NCI-H345 treated with DMSO at 0.1 percent for 48 hours (cell line): ENCODE results near the gene LY6G6F.
"Not testable (repeated sequence)": the region's sequence is repeated elsewhere in the genome, so short reads cannot be mapped to it uniquely, and the experiment has no call there.

Experiments used
- DNase-seq: peaks from one replicate; lab custom pipeline; 2025; ENCODE audit not compliant: unreplicated experiment; lab: John Stamatoyannopoulos, UW

The LY6G6F gene

DNA sequence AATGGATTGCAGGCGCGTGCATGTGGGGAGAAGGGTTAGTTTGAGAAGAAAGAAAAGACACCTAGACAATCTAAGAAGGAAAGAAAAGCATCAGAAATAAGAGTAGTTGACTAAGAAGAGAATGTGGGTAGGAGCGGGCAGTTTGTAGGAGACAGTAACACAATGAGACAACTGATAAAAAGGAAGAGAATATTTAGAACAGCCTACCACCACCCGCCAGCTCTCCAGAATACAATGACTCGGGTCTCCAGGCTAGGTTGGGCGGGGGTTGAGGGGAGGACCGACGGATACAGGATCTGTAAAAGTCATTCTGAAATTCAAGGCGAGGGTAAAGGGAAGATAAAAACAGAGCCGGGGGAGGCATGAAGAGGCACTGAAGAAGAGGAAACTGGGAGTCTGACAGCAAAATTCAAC is 4.3 kb upstream of the LY6G6F start:
- DNase-seq, result no peak

DNA sequence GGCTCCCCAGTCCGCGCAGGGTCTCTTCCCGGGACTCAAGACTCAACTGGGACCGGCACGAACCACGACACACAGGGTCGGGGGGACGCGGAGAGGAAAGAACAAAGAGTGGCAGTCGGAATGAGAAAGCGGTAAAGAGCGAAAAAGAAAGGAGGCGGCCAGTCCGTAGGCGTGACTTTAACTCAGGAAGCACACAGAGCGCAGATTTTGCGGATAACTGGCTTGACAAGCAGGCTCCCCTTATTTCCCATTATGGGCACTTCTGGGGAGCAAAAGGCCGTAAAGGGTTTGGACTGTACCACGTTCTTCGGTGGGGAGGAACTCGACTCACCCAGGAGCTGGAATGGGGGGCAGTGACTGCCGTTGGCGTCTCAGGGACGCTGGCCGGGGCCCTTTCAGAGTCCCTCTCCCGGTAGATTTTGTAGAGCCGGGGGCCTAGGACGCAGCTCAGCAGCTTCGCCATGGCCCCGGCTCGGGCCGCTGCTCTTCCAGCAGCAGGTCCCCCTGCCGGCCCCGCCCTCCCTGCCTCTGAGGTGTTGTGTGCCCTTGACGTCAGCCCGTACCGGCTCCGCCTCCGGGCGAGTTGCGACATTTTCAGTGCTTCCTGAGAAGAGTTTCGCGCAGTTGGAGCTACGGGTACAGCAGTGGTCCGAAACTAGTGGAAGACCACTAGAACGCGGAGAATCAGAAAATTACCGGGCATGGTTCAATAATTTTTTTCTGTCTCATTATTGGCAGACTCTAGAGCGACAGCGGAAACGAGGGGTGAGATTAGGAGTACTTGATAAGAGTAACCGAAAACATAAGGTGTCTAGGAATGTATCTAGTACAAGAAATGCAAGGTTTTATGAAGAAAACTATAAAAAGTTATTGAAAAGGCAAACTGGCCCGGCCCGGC is 3.6 kb upstream of the LY6G6F start, which contains the start of gene ABHD16A:
TSS of gene ABHD16A (minus strand) at position 506 of the 898 bp plus-strand sequence. CDS start at position 463, 43 bp downstream.
- peak; percentile 94 for DNase-seq

DNA sequence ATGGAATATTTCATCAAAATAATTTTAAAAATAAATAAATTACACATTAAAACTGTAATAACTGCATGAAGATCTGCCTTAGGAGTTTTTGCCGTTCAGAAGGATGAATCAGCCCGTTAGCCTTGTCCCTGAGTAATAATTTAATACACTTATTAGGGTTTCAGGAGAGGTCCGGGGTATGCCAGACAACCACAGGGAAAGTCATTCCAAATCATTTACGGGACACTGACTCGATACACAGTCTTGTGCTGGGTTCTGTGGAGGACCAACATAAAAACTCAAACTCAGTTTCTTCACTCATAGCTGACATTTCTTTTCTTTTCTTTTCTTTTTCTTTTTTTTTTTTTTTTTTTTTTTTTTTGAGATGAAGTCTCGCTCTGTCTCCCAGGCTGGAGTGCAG is 735 bp upstream of the LY6G6F start:
- no peak for DNase-seq

DNA sequence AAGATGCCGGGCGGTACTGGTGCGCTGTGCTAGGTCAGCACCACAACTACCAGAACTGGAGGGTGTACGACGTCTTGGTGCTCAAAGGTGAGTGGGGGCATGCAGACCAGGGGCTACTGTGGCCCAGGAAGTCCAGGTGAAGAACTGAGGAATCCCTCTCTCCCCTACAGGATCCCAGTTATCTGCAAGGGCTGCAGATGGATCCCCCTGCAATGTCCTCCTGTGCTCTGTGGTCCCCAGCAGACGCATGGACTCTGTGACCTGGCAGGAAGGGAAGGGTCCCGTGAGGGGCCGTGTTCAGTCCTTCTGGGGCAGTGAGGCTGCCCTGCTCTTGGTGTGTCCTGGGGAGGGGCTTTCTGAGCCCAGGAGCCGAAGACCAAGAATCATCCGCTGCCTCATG is 1.0 kb downstream of the LY6G6F start:
- no peak for DNase-seq

DNA sequence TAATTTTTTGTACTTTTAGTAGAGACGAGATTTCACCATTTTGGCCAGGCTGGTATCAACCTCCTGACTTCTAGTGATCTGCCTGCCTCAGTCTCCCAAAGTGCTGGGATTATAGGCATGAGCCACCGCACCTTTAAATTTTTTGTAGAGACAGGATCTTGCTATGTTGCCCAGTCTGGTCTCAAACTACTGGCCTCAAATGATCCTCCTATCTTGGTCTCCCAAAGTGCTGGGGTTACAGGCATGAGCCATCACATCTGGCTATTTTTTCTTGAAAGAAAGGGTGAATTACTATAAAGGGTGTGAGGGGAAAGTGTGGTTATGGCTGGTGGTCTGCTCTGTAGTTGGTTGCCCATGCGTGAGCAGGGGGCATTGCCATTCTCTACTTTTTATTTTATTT is 1.6 kb downstream of the LY6G6F start:
- DNase-seq, result no peak

DNA sequence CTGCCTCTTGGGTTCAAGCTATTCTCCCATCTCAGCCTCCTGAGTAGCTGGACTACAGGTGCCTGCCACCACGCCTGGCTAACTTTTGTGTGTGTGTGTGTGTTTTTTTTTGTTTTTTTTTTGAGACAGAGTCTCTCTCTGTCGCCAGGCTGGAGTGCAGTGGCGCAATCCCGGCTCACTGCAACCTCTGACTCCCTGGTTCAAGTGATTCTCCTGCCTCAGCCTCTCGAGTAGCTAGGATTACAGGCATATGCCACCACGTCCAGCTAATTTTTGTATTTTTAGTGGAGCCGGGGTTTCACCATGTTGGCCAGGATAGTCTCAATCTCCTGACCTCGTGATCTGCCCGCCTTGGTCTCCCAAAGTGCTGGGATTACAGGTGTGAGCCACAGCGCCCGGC is 2.5 kb downstream of the LY6G6F start:
- not testable (repeated sequence) for DNase-seq

DNA sequence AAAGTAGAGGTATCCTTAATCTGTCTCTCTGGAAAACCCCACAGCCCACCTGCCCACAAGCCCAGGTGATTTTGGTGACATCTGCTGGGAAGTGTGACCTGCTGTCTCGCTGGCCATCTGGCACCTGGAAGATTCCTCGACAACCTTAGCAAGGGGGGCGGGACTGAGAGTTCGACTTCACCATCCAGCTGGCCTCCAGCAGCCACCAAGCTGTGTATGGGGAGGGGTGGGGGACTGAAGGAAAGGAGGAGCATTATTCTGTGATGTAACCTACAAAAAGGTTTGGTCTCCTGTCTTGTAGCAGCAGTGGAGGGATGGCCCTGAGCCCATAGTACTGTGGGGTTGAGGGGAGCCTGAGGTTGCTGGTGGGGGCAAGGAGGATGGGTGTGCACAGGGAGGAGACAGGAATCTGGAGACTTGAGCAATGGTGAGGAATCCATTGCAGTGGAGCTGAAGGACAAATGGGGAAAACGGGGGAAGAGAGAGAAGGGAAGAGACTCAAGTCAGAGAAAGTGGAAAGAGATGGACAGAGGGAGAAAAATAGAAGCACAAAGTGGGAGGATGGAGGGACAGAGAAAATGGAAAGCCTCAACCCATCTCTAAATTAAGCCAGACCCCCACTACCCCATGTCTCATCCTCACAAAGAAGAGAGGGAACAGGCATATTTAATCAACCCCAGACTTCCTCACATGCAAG is 4.0 kb downstream of the LY6G6F start:
- DNase-seq, result no peak

DNA sequence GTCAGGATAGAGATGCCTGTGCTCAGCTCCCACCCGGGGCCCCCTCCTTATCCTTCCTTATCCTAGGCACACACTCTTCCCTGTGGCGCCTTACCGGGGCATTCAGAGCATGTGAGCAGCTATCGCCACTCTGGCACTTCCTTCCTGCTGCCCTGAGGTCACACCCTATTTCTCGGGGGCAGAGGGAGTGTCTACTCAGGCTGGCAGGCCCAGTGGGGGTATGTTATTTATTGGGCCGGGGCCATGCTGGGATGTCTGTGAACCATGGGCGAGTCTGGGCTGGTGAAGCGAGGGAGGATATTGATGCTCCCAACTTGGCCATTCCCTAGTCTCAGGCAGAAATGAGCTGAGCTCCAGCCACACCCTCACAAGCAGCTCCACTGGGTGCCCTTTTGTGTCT is 4.6 kb downstream of the LY6G6F start:
- no peak for DNase-seq

DNA sequence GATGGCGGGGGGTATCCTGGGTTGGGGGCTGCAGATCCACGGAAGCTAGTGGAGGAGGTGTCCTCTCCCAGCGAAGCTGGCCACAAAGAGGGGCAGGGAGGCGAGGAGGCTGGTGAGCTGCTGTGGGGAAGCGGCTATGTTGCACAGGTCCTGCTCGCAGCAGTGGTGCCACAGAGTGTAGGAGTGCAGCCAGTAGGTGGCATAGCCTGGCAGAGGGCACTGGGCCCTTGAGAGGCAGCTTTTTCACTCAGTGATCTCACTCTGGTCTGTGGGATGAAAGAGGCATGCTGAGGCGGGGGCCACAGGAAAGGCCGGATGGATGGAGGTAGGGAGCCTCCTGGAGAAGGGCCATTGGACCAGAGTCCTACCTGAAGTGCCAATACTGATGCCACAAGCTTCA is 5.6 kb downstream of the LY6G6F start:
- DNase-seq, result no peak

DNA sequence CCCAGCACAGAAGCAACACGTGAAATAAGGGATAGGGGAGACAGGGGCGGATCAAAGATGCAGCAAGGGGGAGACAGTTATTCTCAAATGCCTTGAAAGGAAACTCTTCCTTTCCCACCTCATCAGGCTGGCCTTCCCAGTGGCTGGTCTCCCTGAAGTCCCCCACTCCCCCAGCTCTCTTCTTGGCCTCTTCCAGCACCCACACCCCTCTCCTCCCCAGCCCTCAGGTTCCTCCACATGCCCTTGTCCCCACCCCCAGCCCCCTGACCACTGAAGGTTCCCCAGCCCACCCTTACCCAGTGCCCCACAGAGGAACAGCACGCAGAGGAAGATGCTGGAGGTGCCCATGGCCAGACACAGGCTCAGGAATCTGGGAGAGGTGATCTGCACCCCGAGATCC is 6.8 kb downstream of the LY6G6F start:
- DNase-seq, result no peak

DNA sequence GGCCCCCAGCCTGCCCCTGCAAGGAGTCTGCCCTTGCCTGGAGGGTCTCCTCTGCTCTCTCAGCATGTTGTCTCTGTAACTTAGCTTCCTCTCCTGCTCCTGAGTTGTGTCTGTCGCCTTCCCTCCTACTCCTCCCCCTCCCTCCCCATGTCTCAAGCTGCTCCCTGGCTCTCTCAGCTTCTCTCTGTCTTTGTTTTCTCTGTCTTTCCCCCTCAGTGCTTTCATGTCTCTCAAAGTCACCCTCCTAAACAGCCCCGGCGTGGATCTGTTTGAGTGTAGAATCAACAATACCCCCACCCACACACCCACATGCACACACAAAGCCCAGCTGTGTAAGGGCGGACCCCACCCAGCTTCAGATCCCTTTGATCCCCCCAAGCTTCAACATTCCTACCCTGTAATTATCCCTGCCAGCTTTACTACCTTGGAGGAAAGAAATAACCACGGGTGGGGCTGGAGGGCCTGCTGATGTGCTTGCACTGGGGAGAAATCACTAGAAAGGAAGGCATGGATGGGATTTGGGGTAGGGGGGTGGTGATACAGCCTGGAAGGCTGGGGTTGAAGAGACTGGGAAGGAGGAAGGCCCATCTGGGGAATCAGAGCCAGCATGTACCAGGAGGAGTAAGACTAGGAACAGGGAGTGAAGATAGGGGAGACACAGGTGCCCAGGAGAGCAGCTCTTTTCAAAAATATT is 7.5 kb downstream of the LY6G6F start:
- DNase-seq, result no peak

DNA sequence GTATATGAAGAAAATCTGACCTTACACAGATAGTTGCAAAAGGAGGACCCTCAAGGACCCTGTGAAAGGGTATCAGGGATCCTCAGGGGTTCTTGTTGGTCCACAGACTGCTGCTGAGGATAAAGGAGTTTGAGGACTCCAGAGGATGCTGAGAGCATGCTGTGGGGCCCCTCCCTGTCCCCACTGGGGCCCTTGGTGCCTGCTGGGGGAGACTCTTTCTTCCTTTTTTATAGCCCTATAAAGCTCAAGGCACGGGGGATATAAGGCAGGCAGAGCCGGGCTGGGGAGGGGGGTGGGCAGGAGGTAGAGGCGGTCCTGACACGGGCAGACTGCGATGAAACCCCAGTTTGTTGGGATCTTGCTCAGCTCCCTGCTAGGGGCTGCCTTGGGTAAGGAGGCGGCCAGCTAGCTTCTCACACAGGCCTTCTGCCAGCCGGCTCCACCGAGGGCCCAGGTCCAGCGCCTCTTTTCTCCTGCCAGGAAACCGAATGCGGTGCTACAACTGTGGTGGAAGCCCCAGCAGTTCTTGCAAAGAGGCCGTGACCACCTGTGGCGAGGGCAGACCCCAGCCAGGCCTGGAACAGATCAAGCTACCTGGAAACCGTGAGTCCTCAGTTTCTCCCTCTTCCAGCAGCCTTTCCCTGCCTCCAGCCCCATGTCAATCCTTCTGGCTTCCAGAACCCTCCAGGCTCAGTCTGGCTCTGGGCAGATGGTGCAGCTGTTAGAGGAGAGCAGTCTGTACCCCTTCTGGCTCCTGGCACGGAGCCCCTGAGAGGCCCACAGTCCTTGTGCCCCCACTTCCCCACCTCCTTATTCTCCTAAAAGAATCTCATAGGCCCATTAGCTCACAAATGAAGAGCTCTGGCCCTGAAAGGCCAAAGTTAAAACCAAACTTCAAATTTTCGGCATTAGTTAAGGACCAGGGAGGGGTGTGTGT is 8.6 kb downstream of the LY6G6F start, which contains the start of gene LY6G6D:
TSS of gene LY6G6D (plus strand) at position 327 of the 937 bp plus-strand sequence. CDS start at position 335, 8 bp downstream.
- DNase-seq, result no peak

DNA sequence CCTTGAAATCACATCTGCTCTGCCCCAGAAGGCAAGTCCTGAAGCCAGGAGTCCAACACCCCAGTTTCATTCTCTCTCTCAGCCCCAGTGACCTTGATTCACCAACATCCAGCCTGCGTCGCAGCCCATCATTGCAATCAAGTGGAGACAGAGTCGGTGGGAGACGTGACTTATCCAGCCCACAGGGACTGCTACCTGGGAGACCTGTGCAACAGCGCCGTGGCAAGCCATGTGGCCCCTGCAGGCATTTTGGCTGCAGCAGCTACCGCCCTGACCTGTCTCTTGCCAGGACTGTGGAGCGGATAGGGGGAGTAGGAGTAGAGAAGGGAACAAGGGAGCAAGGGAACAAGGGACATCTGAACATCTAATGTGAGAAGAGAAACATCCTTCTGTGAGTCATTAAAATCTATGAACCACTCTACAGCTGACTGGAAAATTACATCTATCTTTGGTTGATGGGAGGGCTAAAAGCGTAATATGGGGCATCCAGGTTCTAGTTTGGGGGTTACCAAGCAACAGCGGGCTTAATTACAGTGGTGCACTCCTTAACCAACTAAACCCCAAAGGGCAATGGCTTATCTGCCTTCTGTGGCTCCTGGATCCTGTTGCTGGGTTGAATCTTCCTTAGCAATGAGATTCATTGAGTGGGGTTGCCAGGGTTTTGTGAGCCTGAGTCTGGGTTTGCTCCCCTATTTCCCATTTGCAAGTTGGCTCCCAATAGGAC is 11.0 kb downstream of the LY6G6F start:
- no peak for DNase-seq

DNA sequence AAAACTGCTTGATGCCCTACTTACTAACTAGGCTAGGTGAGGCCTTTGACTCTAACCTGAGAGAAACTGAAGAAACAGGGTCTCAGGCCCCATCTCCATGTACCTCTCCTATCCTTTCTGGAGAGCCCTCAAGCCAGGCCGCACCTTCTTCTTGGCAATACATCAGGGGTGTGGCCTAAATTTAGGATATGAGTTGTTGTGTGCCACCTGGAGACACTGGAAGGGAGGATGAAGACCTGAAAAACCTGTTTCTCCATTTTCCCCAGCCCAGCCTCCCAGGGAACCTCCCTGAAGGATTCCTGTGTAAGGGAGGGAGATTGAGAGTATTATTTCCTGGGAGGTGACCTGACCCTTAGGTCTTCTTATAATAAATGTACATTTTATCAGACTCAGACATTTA is 11.6 kb downstream of the LY6G6F start:
- DNase-seq, result peak; percentile 13

DNA sequence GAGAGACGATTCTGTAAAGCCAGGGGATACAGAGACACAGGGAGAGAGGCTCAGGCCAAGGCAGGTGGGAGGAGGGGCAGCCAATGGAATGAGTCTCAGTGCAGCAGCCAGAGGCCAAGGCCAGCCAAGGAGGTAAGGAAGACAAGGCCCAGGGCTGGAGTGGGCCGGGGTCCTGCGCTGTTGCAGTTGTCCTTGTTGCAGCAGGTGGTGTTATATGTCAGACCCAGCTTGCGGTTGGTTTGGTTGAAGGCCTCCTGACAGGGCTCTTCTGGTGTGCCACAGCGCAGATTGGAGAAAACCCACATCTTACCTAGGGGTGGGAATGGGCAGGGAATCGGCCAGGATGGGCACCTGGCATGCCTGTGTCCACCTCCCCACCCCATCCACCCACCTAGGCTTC is 12.3 kb downstream of the LY6G6F start:
- no peak for DNase-seq

DNA sequence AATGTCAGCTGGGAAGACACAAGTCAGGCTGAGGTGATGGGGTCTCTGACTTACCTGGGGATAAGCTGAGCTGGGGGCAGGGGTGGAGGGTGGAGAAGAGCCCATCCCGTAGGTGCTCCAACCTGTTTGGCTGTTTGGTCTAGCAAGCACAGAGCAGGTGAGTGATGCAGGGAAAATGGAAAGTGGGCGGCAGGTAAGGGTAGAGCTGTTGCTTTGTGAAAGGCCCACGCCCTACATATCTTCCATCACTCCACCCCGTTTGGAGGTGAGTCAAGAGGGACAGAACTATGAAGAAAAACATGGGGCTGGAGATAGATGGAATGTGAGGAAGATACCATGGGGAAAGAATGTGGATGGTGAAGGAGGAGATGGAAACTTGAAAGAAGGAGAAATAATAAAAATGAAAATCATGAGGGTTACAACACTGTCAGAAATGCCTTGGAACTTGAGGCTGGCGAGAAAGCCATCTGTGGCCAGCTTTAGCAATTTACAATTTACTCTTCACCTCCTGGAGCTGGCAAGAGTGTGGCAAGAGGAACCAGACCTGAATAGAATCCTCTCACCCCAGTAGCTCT is 13.6 kb downstream of the LY6G6F start:
- DNase-seq, result no peak

DNA sequence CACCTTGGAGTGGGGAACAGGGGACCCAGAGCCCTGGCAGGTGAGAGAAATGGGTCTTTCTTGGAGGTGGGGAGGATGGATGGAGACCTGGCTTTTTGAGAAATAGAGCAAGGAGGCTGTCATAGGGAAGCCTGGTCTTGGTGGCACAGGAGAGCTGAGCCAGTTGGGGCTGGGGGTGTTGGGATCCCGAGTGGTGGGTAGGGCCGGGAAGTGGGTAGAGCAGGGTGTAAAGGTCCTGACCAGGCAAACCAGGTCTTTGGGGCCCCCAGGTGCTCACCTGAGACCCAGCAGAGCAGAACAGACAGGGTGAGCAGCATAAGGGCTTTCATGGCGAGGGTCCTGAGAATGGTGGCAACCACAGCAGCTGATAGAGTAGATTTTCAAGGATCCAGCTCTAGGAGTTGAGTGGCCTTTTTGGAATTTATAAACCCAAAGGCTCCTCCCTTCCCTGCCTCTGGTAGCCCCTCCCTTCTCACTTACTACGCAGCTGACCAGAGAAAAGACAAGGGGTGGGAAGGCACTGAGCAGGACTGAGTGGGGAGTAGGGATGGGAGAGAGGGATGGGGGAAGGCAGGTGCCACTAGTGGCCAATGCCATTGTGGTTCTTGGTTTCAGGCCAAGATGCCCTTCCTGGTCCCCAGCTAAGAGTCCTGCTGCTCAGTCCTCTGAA is 14.8 kb downstream of the LY6G6F start, which contains the start of gene LY6G6C:
TSS of gene LY6G6C (minus strand) at position 396 of the 670 bp plus-strand sequence. CDS start at position 329, 67 bp downstream.
- DNase-seq, result no peak

DNA sequence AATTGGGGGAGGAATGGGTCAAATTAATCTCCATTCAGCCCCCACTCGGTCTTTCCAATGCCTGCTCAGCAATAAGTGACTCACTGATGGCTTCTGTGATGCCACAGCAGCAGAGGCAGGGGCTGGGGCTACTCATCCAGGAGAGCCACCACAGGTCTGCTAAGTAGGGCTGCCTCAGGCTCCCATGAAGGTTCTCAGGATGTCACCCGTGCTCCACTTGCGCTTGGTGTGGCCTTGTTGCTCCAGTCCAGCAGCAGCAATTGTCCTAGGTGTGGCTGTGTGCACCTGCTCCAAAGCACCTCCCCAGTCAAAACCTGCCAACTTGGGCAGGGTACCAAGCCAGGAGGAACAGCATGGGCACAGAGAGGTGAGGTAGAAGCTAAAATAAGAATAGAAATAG is 15.5 kb downstream of the LY6G6F start:
- no peak for DNase-seq
